T-cell (primary cell): ENCODE results near the gene APRT. TPM values are rescaled to one million over a fixed set of nuclear protein-coding genes. Genes with fewer than 3 reads are reported as not detected.

Source experiments
- ATAC-seq, 4 experiments: fragments of 200-7000 bp in 3 of 4; fragments of 150-1000 bp in 1 of 4; cut with Tn5 transposase; replicated peaks in 1 of 4; 1 replicate in 3 of 4; 2 replicates in 1 of 4; pipeline ENCODE4 v1.10.0; 2021; ENCODE audit warnings: moderate library complexity in 3 of 4, mild to moderate bottlenecking in 2 of 4, moderate number of reproducible peaks in 1 of 4
- CTCF ChIA-PET, 2 donors: fragments of 300-600 bp; sonication (Branson Sonifier 250); formaldehyde crosslinking; loops; one replicate each; lab custom pipeline; 2022; ENCODE audit warnings: antibody characterized with exemption in 2 of 2; lab: Charles Lee
- POLR2A ChIA-PET, 2 donors: fragments of 300-600 bp; sonication (Branson Sonifier 250); formaldehyde crosslinking; loops; one replicate each; lab custom pipeline; 2022; ENCODE audit warnings: antibody characterized with exemption in 2 of 2; lab: Charles Lee
- DNase-seq, 35 experiments: peaks; one replicate each; pipeline versions ENCODE4 v3.0.0 to v3.0.0-alpha.2; 2013 to 2023
- H3K27ac ChIP-seq: one replicate; pipeline ENCODE4 v1.5.1; 2013; ENCODE audit warnings: low read length
- H3K27me3 ChIP-seq, 2 experiments: replicated peaks in 1 of 2; 1 replicate in 1 of 2; 2 replicates in 1 of 2; pipeline versions ENCODE4 v1.6.1 to v1.7.0; 2013; ENCODE audit warnings: low read length in 1 of 2, mixed read lengths in 1 of 2; ENCODE audit not compliant: control insufficient read depth in 2 of 2, insufficient read depth in 2 of 2; ENCODE audit errors: extremely low read depth in 1 of 2
- H3K36me3 ChIP-seq, 2 donors: 1 replicate in 1 of 2; 2 replicates in 1 of 2; pipeline versions ENCODE4 v1.6.1 to v1.7.0; 2013; ENCODE audit warnings: low read length in 1 of 2; ENCODE audit not compliant: control insufficient read depth in 2 of 2, insufficient read depth in 1 of 2; ENCODE audit errors: extremely low read depth in 1 of 2
- H3K4me1 ChIP-seq, 2 experiments: 1 replicate in 1 of 2; 2 replicates in 1 of 2; pipeline versions ENCODE4 v1.6.1 to v1.7.0; 2013; ENCODE audit warnings: low read length in 2 of 2, mixed read lengths in 1 of 2; ENCODE audit not compliant: insufficient read depth in 2 of 2, control insufficient read depth in 1 of 2; ENCODE audit errors: extremely low read depth in 1 of 2
- H3K4me3 ChIP-seq, 2 donors: 1 replicate in 1 of 2; 2 replicates in 1 of 2; pipeline versions ENCODE4 v1.5.1 to v1.7.0; 2013; ENCODE audit warnings: mild to moderate bottlenecking in 2 of 2, low read length in 1 of 2, moderate library complexity in 1 of 2; ENCODE audit not compliant: control insufficient read depth in 1 of 2; ENCODE audit errors: extremely low read depth in 1 of 2
- H3K9me3 ChIP-seq: 2 replicates; pipeline ENCODE4 v1.7.0; 2013
- H3K27ac Mint-ChIP-seq, 2 donors: one replicate each; pipeline ENCODE4 v1.8.0; 2020 to 2021; ENCODE audit warnings: mild to moderate bottlenecking in 2 of 2, mixed read lengths in 2 of 2
- H3K27me3 Mint-ChIP-seq, 2 donors: one replicate each; pipeline ENCODE4 v1.8.0; 2021 to 2022; ENCODE audit warnings: mixed read lengths in 2 of 2
- H3K36me3 Mint-ChIP-seq: one replicate; pipeline ENCODE4 v1.8.0; 2021; ENCODE audit warnings: mixed read lengths
- H3K4me1 Mint-ChIP-seq, 3 donors: one replicate each; pipeline ENCODE4 v1.8.0; 2020 to 2022; ENCODE audit warnings: mixed read lengths in 3 of 3, mild to moderate bottlenecking in 1 of 3
- H3K4me3 Mint-ChIP-seq, 3 donors: one replicate each; pipeline ENCODE4 v1.8.0; 2020 to 2022; ENCODE audit warnings: mild to moderate bottlenecking in 3 of 3, mixed read lengths in 3 of 3, moderate library complexity in 3 of 3
- H3K9me3 Mint-ChIP-seq, 3 donors: one replicate each; pipeline ENCODE4 v1.8.0; 2020 to 2022; ENCODE audit warnings: mixed read lengths in 3 of 3
- WGBS: methylation state at CpG from one replicate; pipeline ENCODE4 v1.1.5; 2013; ENCODE audit warnings: missing lambda C conversion rate; ENCODE audit not compliant: insufficient coverage; 5-methylcytosine and 5-hydroxymethylcytosine counted together
- total RNA-seq, 35 experiments: library from RNA in 6 of 35; stranded (reverse) in 6 of 35; fragments of 120-200 nt in 1 of 35; gene quantifications; one replicate each; pipeline versions ENCODE4 v1.2.1 to v1.2.4 and lab custom pipeline; 2013 to 2026

APRT gene
- total RNA-seq, 5 donors from 2014 or later (not counting 1 experiment from before 2014, with no cell fraction given): 166 to 245 (median 228) TPM

GRCh38 chr16:88782454-88783390 is 29.0 kb downstream of the APRT start:
- Mint-ChIP-seq H3K4me1 (peaks cover 51 to 54% (median 52%) of the 10 kb centered on the region in 3 donors), H3K9me3 (no peaks in the 10 kb centered on the region), H3K36me3 (no peaks in the 10 kb centered on the region), H3K27ac (peak overlapping the region; percentile 91 to 96), H3K4me3 (peak overlapping the region; percentile 66 to 74 (median 71)), H3K27me3 (no peaks in the 10 kb centered on the region)
- Histone ChIP-seq H3K4me1 (peaks cover 31 to 70% of the 10 kb centered on the region in 2 experiments), H3K27me3 (no peaks in the 10 kb centered on the region), H3K9me3 (no peaks in the 10 kb centered on the region), H3K36me3 (peaks cover 0 to 5% of the 10 kb centered on the region in 2 donors), H3K4me3 (peak overlapping the region; percentile 8 to 54), H3K27ac (peak overlapping the region; percentile 79)
- DNase-seq (peak in 3 of 35 experiments; percentile 50 to 66 (median 61)), ATAC-seq (peak in 1 of 4 experiments; percentile 12)
- ChIA-PET CTCF (interaction anchor here (0.5 to 1.5 kb wide), 4 partner anchors 15 to 40 kb away, joined by 3 read pairs; no protein-coding TSS in a partner anchor), POLR2A (no interaction called here)
- WGBS: 20% methylated on average over 10 of the region's 16 CpGs

- Mint-ChIP-seq H3K36me3 (no peaks in the 10 kb centered on the region), H3K9me3 (no peaks in the 10 kb centered on the region), H3K4me1 (peaks cover 51 to 60% (median 53%) of the 10 kb centered on the region in 3 donors), H3K27ac (peak overlapping the region; percentile 91 to 96), H3K27me3 (no peaks in the 10 kb centered on the region), H3K4me3 (peak overlapping the region; percentile 66 to 74 (median 71))
- Histone ChIP-seq H3K4me1 (peaks cover 31 to 77% of the 10 kb centered on the region in 2 experiments), H3K9me3 (no peaks in the 10 kb centered on the region), H3K36me3 (peaks cover 0 to 9% of the 10 kb centered on the region in 2 donors), H3K4me3 (peak overlapping the region; percentile 28 to 40), H3K27ac (peak overlapping the region; percentile 79), H3K27me3 (no peaks in the 10 kb centered on the region)
- DNase-seq (peak in 33 of 35 experiments; percentile 29 to 77 (median 52)), ATAC-seq (peak; percentile 64 to 67 (median 66))
- 13% methylated on average over 28 of the region's 28 CpGs for WGBS
- ChIA-PET POLR2A (no interaction called here), CTCF (interaction anchor here (0.5 to 1.6 kb wide), 7 partner anchors 32 to 386 kb away, joined by 3 to 4 read pairs (median 3); no protein-coding TSS in a partner anchor)
Measured at GRCh38 chr16:88781140-88782077, 30.3 kb downstream of the APRT start.

DNA sequence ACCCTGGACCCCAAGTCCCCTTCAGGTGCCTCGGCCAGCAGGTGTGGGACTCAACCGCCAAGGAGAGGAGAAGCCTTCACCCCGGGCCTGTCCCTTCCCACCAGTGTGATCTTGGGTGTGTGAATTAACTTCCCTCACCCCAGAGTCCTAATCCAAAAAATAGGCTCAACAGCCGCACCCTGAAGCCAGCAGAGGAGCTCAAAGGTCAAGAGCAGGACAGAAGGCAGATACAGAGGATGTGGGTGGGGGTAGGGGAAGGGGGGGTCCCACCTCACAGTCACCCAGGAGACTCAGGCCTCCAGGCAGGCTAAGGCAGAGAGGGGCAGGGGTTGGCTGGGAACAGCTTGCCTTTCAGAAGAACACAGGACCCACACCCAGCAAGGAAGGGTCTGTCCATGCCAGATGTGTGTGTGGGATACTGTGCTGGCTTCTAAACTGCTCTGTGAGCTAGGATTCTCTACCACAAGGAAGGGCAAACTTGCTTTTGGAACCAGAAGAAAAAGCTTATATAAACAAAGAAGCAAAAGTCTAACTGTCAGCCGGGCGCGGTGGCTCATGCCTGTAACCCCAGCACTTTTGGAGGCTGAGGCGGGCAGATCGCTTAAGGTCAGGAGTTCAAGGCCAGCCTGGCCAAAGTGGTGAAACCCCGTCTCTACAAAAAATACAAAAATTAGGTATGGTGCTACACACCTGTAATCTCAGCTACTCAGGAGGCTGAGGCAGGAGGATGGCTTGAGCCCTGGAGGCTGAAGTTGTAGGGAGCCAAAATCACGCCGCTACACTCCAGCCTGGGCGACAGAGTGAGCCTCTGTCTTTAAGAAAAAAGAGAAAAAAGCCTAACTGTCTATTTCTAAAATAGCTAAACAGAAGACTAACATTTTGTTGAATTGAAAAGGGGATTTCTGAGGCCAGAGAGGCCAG is 31.3 kb downstream of the APRT start:
- ATAC-seq: no peak
- ChIA-PET CTCF (interaction anchor here (0.6 to 1.6 kb wide), 4 partner anchors 31 to 43 kb away, joined by 3 to 4 read pairs (median 4); no protein-coding TSS in a partner anchor), POLR2A (interaction anchor here in 1 of 2 donors (0.6 kb wide), 1 partner anchor 18 kb away, joined by 13 read pairs; no protein-coding TSS in a partner anchor)
- Mint-ChIP-seq H3K36me3 (no peaks in the 10 kb centered on the region), H3K27ac (peak overlapping the region; percentile 91 to 96), H3K4me3 (peak overlapping the region; percentile 66 to 74 (median 71)), H3K4me1 (peaks cover 51 to 65% (median 53%) of the 10 kb centered on the region in 3 donors), H3K9me3 (no peaks in the 10 kb centered on the region), H3K27me3 (no peaks in the 10 kb centered on the region)
- Histone ChIP-seq H3K36me3 (peaks cover 0 to 10% of the 10 kb centered on the region in 2 donors), H3K9me3 (no peaks in the 10 kb centered on the region), H3K4me1 (peaks cover 31 to 75% of the 10 kb centered on the region in 2 experiments), H3K27me3 (no peaks in the 10 kb centered on the region), H3K27ac (peak overlapping the region; percentile 79), H3K4me3 (peak overlapping the region; percentile 28 to 36)
- 80% methylated on average over 3 of the region's 13 CpGs for WGBS
- no peak for DNase-seq

GRCh38 chr16:88779406-88780141 is 32.2 kb downstream of the APRT start:
- Mint-ChIP-seq H3K4me3 (peak overlapping the region in 2 of 3 donors; percentile 66 to 74), H3K36me3 (no peaks in the 10 kb centered on the region), H3K27me3 (no peaks in the 10 kb centered on the region), H3K9me3 (no peaks in the 10 kb centered on the region), H3K27ac (peak overlapping the region; percentile 91 to 96), H3K4me1 (peaks cover 51 to 68% (median 56%) of the 10 kb centered on the region in 3 donors)
- ChIA-PET POLR2A (interaction anchor here in 1 of 2 donors (0.6 kb wide), 2 partner anchors 17 to 636 kb away, joined by 4 to 13 read pairs; no protein-coding TSS in a partner anchor), CTCF (no interaction called here)
- Histone ChIP-seq H3K27me3 (no peaks in the 10 kb centered on the region), H3K4me1 (peaks cover 31 to 77% of the 10 kb centered on the region in 2 experiments), H3K27ac (peak overlapping the region; percentile 79), H3K36me3 (peaks cover 0 to 10% of the 10 kb centered on the region in 2 donors), H3K9me3 (no peaks in the 10 kb centered on the region), H3K4me3 (no peak overlapping the region)
- ATAC-seq (no peak), DNase-seq (no peak)
- 89% methylated on average over 17 of the region's 34 CpGs for WGBS

- Mint-ChIP-seq H3K4me1 (peaks cover 49 to 69% (median 55%) of the 10 kb centered on the region in 3 donors), H3K27ac (peak overlapping the region in 1 of 2 donors; percentile 63), H3K4me3 (peak overlapping the region in 1 of 3 donors; percentile 13), H3K36me3 (no peaks in the 10 kb centered on the region), H3K9me3 (no peaks in the 10 kb centered on the region), H3K27me3 (no peaks in the 10 kb centered on the region)
- Histone ChIP-seq H3K27me3 (no peaks in the 10 kb centered on the region), H3K4me1 (peaks cover 30 to 80% of the 10 kb centered on the region in 2 experiments), H3K9me3 (no peaks in the 10 kb centered on the region), H3K36me3 (peaks cover 0 to 10% of the 10 kb centered on the region in 2 donors), H3K27ac (no peak overlapping the region), H3K4me3 (no peak overlapping the region)
- WGBS: 88% methylated on average over 27 of the region's 30 CpGs
- ATAC-seq (no peak), DNase-seq (no peak)
- CTCF ChIA-PET: no interaction called here
- POLR2A ChIA-PET: interaction anchor here in 1 of 2 donors (0.7 kb wide), 1 partner anchor 412 kb away, joined by 4 read pairs; no protein-coding TSS in a partner anchor
Measured at GRCh38 chr16:88778541-88779065, 33.1 kb downstream of the APRT start.
